ENCODE data around the gene LRP1-AS.

LRP1-AS gene

GRCh38 chr12:57146961-57147944, at the start of gene LRP1-AS:
Gene LRP1-AS, minus strand, starts transcription at chr12:57147619.
- no peak for DNase-seq

GRCh38 chr12:57196956-57197355, 49.5 kb upstream of the LRP1-AS start:
- no peak for DNase-seq

DNA sequence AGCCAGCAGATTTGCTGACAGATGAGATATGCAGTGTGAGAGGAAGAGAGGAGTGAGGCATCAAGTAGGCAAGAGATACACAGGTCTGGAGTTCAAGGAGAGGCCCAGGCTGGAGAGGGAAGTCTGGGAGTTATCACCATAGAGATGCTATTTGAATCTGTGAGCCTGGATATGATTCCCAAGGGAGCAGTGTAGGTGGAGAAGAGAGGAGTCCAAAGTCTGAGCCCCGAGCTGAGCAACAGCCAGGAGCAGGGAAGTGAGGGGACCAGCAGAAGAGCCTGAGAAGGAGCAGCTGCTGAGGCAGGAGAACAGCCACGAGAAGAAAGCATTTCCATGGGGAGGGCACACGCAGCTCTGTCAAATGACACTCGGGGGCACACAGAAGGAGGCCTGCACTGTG, 49.0 kb upstream of the LRP1-AS start:
- no peak for DNase-seq

- DNase-seq = no peak
Observed at GRCh38 chr12:57195611-57196371, 48.4 kb upstream of the LRP1-AS start.

DNA sequence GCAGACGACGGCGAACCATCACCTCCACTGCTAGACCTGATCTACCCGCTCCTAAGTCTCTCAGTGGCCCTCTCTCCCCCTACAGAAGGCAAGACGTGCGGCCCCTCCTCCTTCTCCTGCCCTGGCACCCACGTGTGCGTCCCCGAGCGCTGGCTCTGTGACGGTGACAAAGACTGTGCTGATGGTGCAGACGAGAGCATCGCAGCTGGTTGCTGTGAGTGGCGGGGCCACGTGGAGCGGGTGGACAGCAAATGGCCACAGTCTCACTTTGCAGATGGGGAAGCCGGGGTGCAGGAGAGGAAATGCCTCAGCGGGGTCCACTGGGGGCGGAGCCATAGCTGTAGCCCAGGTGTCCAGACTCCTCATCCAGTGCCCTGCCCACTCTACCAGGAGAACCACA, 47.8 kb upstream of the LRP1-AS start:
- no peak for DNase-seq

GRCh38 chr12:57194253-57194652, 46.8 kb upstream of the LRP1-AS start:
- no peak for DNase-seq

- DNase-seq = no peak
Observed at GRCh38 chr12:57193706-57194245, 46.4 kb upstream of the LRP1-AS start.

- DNase-seq = no peak
Observed at GRCh38 chr12:57192920-57193319, 45.5 kb upstream of the LRP1-AS start.

- no peak for DNase-seq
Observed at GRCh38 chr12:57191410-57191809, 44.0 kb upstream of the LRP1-AS start.

GRCh38 chr12:57190821-57191220, 43.4 kb upstream of the LRP1-AS start:
- no peak for DNase-seq

DNA sequence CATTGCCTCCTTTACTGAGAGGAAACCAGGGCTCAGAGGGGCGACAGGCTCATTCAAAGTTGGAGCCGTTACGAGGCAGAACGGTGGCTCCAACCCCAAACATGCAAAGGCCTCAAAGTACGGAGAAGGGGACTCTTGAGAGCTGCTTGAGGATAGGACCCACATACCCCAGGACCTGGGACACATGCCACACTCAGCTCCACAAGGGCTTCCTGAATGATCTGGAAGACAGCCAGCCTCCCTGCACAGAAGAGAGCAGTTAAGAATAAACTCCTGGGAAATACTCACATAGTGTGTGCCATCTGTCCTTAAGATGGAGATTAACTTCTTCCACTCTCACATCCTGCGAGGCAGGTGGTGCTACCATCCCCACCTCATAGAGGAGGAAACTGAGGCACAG, 42.6 kb upstream of the LRP1-AS start:
- no peak for DNase-seq

DNA sequence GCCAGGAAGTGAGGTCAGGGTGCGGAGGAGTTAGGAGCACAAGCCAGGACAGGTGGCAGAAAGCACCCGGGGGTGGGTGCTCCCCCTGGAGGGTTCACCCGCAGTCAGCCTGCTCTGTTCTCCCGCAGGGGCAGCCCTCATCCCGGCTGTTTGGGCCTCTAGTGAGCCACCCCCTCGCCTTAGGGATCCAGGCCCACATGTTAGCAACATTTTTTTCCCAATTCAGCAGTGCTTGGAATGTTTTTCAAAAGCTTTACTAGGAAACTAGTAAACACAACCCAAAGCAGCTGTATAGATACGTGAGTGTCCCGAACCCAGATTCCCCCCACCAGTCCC, 40.6 kb upstream of the LRP1-AS start:
- DNase-seq = no peak

DNA sequence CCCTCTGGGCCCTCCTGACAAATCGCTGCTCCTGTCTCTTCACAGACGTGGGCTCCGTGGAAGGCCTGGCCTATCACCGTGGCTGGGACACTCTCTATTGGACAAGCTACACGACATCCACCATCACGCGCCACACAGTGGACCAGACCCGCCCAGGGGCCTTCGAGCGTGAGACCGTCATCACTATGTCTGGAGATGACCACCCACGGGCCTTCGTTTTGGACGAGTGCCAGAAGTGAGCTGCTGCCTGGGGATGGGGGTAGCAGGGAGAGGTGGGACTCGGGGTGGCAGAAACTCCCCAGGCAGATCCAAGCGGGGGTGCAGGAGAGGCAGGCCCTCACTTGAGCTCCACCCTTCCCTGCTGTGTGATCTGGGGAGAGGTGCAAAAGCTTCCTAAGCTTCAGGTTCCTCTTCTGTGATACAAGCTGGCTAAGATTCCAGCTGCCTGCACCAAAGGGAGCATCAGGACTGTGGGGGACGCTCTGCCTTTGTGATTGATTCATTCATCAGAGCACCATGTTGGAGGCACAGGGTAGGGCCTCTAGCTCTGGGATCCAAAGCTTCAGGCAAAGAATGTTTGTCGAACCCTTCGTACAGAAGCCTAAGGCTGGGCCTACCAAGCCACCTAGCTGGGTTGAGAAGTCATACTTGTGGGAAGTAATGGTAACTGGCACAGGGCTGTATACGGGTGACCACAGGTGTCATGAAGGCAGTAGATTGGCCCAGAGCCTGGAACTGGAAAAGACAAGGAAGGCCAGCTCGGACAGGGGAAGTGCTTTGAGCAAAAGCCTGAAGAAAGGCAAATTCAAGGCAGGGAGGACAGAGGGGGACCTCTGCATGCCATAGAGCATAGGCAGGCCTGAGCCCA, 40.0 kb upstream of the LRP1-AS start:
- no peak for DNase-seq

- DNase-seq = no peak
Observed at GRCh38 chr12:57185906-57186508, 38.6 kb upstream of the LRP1-AS start.

DNA sequence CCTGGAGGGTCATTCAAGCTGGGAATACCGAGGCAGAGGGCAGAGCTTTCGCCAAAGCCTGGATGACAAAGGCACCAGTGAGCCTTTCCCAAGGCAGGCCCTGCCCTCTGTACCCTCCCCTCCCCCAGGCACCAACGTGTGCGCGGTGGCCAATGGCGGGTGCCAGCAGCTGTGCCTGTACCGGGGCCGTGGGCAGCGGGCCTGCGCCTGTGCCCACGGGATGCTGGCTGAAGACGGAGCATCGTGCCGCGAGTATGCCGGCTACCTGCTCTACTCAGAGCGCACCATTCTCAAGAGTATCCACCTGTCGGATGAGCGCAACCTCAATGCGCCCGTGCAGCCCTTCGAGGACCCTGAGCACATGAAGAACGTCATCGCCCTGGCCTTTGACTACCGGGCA, 38.0 kb upstream of the LRP1-AS start:
- no peak for DNase-seq

- no peak for DNase-seq
Observed at GRCh38 chr12:57183939-57184725, 36.7 kb upstream of the LRP1-AS start.

GRCh38 chr12:57182918-57183575, 35.6 kb upstream of the LRP1-AS start:
- no peak for DNase-seq

DNA sequence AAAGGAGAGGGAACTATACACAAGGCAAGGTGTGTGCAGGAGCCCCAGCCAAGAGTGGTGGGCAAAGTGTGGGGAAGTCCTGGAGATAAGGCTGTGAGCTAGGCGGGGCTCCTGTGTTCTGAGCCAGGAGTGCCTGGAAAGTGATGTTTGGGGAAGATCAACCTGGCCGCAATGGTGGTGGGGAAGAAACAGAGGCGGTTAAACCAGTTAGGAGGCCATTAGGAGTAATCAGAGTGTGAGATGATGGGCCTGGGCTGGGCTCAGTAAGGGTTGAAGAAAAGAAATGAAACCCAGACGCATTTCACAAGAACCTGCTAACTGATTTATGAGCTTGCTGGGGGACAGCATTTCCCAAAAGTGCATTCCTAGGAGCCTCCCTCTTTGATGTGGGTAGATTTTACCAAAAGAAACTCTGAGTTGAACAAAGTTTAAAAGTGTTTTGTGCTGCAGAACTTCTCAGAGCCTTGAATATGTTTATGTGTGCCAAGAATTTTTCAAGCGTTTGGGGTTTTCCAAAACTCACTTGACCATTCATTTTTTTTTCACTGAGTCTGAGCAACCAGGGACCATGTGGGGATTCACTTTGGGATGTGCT, 34.2 kb upstream of the LRP1-AS start:
- no peak for DNase-seq

DNA sequence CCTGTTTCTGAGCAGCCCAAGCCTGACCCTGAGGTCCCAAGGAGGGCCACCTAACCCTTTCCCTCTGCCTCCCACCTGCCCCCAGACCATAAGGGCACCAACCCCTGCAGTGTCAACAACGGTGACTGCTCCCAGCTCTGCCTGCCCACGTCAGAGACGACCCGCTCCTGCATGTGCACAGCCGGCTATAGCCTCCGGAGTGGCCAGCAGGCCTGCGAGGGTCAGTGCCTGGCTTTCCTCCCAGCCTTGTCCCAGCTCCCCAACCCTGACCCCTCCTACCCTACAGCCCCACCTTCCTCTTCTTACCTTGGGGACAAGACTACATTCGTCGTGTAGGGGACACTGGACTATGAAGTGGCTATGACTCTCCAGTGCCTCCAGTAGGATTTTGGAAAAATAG, 33.7 kb upstream of the LRP1-AS start:
- no peak for DNase-seq

GRCh38 chr12:57180321-57180989, 33.0 kb upstream of the LRP1-AS start:
- DNase-seq = no peak

Data from GF-D8 (cell line).